Measurements from ENCODE around the gene DRC1. TPM values are rescaled to one million over a fixed set of nuclear protein-coding genes. Genes with fewer than 3 reads are reported as not detected.

DRC1 gene
- total RNA-seq, 1 experiment from 2014 or later: 0.20 TPM

DNA sequence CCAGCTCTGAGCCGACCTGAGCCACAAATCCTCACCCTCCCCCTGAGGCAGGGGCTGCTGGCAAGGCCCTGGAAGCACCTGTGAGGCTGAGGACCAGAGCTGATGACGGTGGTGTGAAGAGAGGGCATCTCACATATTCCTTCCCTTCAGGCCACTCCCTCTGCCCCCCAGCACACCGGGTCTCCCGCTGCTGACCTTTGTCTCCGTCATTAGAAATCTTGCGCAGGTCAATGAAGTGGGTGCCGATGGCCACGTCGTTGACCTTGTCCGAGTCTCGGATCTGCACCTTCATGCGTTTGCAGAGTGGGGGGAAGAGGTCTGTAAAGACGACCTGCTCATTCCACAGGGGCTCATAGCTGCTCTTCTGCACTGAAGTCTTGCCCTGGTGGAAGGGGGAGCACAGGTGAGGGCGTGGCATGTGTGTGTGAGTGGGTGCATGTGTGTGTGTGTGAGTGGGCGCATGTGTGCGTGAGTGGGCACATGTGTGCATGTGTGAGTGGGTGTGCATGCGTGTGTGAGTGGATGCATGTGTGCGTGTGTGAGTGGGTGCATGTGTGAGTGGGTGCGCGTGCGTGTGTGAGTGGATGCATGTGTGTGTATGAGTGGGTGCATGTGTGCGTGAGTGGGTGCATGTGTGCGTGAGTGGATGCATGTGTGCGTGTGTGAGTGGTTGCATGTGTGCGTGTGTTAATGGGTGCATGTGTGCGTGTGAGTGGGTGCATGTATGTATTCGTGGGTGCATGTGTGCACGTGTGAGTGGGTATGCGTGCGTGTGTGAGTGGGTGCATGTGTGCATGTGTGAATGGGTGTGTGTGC, 80.7 kb downstream of the DRC1 start:
- in situ Hi-C loops (cut with HindIII; ENCODE audit: low pct_unique_long_range_greater_than_20kb, low sequenced_read_pairs): no loop called here
- no peak for DNase-seq (ENCODE audit: low read depth)

DNA sequence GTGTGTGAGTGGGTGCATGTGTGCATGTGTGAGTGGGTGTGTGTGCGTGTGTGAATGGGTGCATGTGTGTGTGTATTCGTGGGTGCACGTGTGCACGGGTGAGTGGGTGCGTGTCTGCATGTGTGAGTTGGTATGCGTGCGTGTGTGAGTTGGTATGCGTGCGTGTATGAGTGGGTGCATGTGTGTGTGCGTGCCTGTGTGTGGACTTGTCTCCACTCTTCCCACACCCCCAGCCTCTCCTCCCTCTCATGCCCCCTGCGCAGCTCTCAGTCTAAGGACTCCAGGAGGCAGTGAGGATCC, 81.3 kb downstream of the DRC1 start:
- no peak for DNase-seq (ENCODE audit: low read depth)
- in situ Hi-C loops (cut with HindIII; ENCODE audit: low pct_unique_long_range_greater_than_20kb, low sequenced_read_pairs): no loop called here

DNA sequence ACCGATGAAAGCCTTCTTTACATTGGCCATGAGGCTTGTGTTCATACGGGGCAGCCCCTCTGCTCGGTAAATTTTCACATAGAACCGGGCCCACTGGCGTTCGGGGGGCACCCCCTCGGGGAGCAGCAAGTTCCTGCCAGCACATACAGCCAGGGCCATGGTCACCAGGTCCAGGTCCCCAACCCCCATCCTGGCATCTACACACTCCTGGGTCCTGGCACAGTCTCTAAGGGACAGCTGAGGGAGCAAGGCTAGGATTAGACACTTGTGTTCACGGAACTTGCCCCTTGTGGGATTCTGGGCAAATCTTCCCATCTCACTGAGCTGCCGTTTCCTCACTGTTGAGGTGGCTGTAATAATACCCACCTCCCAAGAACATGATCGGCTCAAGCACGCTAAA, 81.8 kb downstream of the DRC1 start:
- DNase-seq (ENCODE audit: low read depth): no peak
- in situ Hi-C loops (cut with HindIII; ENCODE audit: low pct_unique_long_range_greater_than_20kb, low sequenced_read_pairs): no loop called here

DNA sequence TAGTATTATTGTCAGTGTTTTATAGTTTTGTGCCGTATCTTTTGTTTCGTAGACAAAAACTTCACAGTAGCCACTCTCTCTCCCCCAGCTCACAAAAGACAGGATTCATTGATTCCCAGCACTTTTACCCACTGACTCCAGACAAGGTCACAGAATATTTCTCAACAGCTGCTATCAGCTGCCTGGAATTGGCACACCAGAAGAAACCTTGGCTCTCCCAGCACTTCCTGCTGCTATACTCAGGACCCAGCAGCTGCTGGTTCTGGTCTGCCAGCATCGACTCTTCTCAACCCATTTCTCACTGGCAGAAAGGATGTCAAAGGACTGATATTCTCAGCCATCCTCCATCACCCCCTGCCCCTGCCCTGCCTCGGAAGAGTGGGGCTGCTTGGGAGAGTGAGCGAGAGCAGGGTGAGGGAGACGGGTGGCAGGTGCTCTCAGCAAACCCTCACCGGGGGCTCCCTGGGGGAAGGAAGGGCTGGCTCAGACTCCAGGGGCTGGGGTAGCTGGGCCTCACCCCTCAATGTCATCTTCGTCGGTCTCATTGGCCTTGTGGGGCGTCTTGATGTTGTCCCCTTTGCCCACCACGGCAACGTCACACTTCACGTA, 82.3 kb downstream of the DRC1 start:
- in situ Hi-C loops (cut with HindIII; ENCODE audit: low pct_unique_long_range_greater_than_20kb, low sequenced_read_pairs): no loop called here

DNA sequence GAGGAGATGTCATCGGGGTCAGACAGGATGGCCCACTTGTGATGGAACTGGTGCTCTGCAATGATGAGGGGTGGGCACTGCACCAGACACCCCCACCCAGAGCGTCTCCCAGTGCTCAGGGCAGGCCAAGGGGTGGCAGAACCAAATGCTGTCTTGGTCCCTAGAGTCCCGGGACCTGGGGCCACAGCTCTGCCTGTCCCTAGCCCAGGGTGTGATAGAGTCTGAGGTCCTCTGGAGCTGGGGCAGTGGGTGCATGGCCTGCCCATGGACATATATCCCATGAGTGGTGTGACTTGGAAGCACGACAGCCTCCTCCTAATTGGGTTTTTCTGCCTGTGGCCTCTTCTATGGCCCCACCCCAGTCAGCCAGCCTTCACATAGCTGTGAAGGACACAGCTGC, 82.9 kb downstream of the DRC1 start:
- no peak for DNase-seq (ENCODE audit: low read depth)
- in situ Hi-C loops (cut with HindIII; ENCODE audit: low pct_unique_long_range_greater_than_20kb, low sequenced_read_pairs): no loop called here

More for the DNA sequence above, 82.3 kb downstream of the DRC1 start:
- no peak for DNase-seq (ENCODE audit: low read depth)

DNA sequence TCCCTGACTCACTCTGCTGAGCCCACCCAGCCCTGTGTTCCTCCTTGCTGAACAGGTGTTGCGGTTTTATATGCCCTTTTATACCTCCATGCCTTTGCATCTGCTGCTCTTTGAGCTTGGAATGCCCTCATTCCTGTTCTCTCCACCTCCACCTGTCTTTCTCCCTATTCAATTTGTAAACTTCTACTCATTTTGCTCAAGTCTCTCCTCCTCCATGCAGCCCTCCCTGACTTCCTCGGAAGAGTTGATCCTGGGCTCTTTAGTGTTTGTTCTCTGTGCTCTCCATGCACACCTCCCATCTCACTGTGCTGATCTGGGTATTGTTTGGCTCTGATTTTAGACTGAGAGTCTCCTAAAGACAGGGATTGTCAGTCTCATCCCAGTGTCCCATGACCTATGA, 83.4 kb downstream of the DRC1 start:
- no peak for DNase-seq (ENCODE audit: low read depth)
- in situ Hi-C loops (cut with HindIII; ENCODE audit: low pct_unique_long_range_greater_than_20kb, low sequenced_read_pairs): no loop called here

DNA sequence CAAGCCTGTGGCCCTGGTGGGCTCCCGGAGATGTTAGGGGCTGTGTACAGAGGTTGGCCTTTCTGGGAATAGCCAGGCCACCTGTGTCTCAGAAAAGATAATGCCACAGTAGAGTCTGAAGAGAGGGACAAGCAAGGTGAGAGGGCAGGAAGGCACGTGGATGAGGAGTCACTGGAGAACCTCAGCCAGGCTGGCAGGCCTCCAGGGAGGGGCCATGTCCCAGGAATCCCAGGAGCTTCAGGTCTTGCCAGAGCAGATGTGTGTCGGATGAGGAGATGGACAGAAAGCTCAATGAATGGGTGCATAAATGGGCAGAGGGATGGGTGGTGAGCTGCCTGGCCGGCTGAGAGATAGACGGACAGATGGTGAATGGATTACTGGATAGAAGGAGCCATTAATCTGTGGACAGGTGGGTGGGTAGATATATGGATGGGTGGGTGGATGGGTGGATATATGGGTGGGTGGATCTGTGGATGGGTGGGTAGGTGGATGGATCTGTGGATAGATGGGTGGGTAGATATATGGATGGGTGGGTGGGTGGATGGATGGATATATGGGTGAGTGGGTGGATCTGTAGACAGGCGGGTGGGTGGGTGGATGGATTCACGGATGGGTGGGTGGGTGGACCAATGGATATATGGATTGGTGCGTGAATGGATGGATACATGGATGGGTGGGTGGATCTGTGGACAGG, 84.2 kb downstream of the DRC1 start:
- no peak for DNase-seq (ENCODE audit: low read depth)
- in situ Hi-C loops (cut with HindIII; ENCODE audit: low pct_unique_long_range_greater_than_20kb, low sequenced_read_pairs): no loop called here

DNA sequence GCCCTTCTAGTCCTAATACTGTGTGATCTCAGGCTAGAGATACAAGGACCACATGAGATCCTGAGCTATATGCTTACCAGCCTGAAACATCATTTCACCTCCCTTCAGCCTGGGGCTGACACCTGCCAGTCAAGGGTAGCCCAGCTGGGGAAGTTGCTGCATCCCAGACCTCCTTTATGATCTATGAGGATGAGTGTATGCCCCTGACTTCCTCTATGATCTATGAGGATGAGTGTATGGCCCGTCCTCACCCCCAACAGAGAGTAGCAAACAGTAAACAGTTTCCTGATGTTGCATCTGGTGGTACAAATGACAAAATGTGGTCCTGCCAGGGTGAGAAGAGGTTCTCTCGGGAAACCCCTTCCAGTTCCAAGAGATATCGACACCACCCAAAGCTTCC, 85.1 kb downstream of the DRC1 start:
- DNase-seq (ENCODE audit: low read depth): no peak
- in situ Hi-C loops (cut with HindIII; ENCODE audit: low pct_unique_long_range_greater_than_20kb, low sequenced_read_pairs): no loop called here

DNA sequence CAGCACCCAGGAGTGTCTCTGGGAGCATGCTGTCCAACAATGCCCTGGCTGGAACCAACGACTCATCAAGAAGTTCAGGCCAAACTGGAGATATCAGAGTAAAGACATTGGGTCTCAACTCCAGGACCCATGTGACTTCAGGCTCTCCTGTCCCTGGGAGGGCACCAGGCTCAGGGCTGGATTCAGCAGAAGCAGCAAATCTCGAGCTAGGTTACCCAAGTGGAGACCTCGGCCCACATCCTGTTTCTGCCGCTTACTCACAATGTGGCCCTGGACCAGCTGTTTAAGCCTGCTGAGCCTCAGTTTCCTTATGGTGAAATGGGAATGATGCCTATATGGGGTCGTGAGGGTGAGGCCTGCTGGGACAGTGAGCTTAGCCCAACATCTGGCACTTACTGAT, 85.5 kb downstream of the DRC1 start:
- DNase-seq (ENCODE audit: low read depth): no peak
- in situ Hi-C loops (cut with HindIII; ENCODE audit: low pct_unique_long_range_greater_than_20kb, low sequenced_read_pairs): no loop called here

DNA sequence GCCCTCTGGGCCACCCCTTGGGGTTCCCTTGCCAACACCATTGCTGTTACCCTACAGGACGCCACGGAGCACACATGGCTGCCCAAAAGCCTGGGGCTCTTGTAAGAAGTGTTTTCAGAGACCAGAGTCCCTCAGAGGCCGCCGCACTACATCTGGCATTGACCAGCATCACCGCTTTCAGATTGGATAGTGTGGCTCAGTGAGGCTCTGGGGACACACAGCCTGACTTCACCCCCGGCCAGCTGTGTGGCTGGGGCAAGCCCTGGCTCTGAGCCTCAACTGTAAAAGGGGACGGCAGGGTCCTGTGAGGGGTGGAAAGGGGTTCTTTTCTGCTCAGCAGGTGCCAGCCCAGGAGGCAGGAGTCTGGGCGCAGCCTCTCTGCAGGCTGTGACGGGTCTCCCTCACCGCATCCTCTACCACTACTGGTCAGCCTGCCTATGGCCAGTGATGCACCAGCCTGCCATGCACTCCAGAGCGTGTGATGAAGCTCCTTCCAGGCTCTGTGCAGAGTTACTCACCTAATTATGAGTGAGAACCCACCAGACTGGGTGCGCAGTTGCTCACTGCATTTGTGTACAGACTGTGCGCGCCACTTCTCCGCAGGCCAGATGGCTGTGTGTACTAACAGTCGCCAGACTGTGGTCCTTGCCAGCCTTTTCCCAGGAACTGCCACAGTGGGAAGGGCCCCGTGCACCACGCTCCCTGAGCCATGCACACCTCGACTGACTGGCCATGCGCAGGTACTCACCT, 86.9 kb downstream of the DRC1 start:
- in situ Hi-C loops (cut with HindIII; ENCODE audit: low pct_unique_long_range_greater_than_20kb, low sequenced_read_pairs): no loop called here

DNA sequence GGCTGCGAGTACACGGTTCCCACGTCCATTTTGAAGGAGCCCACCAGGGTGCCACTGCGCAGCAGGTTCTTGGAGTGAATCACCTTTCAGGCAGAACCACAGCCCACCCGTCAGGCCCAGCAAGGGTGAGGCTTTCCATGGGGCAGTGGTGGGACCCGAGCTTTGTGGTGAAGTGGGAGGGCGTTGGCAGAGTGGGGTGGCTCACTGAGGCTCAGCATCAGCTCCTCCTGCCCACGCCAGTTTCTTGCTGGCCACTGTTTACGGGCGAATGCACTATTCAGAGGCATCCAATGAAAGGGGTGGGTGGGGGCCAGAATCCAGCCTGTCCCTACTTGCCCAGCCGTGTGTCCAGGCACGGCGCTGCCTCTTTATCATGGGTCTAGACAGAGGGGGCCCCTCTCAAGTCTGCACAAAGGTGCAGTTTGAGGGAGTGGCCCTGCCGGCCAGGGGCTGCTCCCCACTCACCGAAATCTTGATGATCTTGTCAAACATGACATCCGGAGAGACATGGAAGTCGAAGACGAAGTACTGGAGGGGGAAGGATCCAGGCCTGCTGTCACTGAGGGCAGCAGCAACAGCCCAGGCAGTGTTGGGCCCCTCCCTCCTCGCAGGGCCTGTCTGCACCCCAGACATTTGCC, 87.6 kb downstream of the DRC1 start:
- DNase-seq (ENCODE audit: low read depth): no peak
- in situ Hi-C loops (cut with HindIII; ENCODE audit: low pct_unique_long_range_greater_than_20kb, low sequenced_read_pairs): no loop called here

More for the DNA sequence above, 86.9 kb downstream of the DRC1 start:
- DNase-seq (ENCODE audit: low read depth): no peak

DNA sequence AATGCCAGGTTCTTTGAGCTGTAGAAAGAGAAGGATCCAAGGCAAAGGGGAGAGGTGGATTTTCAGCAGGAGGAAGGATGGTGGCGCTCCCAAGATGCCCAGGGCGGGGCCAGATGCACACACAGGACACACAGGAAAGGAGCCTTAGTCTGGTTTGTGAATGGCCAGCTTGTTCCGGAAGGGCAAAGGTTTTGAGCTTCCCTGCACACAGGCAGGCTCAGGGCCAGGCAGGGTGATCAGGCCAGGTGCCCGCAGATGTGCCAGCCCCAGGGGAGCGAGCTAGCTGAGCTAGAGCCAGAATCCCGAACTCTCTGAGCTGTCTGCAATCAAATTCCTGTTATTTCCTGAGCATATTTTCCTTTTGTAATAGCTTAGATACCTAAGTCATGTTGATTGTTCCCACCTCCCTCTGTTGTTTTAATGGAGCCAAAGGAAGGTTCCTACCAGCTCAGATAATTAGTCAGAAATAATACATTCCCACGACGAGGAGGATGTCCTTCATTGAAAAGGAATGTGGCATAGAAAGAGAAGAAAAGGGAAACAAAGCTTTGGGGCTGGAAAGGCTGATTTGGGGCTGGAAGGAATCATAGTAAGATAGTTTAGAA, 89.9 kb downstream of the DRC1 start:
- DNase-seq (ENCODE audit: low read depth): no peak
- in situ Hi-C loops (cut with HindIII; ENCODE audit: low pct_unique_long_range_greater_than_20kb, low sequenced_read_pairs): no loop called here

DNA sequence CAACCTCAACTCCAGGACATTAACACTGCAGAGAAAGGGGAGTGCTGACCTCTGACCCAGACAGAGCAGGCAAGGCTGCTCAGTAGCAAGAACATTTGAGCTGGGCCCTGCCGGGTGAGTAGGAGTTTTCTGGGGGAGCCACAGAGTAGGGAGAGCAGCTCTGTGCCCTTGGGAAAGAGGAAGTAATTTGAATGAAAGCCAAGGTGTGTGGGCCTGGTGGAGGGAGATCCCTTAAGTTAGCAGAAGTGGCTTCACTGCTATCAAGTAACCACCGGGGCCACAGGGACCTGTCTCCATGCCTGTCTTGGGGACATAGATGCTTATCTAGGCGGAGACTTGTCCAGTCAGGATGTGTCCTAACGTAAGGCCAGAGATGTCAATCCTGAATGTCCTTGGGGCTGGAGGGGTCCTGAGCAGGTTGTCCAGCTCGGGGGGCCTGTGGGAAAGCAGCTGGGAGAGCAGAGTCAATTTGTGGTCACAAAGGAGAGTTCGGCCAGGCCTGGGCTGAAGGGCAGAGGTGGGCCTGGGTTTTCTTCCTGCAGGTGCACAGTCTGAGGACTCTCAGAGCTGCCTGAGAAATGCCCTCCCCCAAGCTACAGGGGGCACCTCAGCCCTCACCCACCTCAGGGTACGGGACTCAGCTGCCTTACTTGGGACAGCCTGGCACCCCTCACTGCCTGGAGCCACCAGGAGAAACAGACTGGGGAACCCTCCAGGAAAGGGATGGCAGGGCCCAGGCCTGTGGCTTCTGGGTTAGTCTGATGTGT, 91.2 kb downstream of the DRC1 start:
- in situ Hi-C loops (cut with HindIII; ENCODE audit: low pct_unique_long_range_greater_than_20kb, low sequenced_read_pairs): no loop called here
- no peak for DNase-seq (ENCODE audit: low read depth)

DNA sequence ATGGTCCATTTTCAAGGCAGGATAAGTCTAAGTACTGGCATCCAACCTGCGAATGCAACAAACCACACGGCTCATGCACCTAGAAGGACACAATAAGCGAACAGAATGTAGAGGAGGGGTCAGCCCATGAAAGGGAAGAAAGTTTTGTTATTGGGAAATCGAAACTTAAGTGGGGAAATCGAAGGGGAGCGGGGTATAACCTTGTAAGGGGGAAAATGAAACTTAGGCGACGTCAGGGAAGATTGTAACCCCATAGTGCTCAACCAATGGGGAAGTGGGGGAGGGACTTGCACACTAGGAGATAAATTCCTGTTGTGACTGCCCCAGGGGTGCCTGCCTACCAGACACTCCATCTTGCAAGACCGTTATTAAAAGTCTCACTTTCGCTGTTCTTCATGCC, 91.8 kb downstream of the DRC1 start:
- DNase-seq (ENCODE audit: low read depth): no peak
- in situ Hi-C loops (cut with HindIII; ENCODE audit: low pct_unique_long_range_greater_than_20kb, low sequenced_read_pairs): no loop called here

DNA sequence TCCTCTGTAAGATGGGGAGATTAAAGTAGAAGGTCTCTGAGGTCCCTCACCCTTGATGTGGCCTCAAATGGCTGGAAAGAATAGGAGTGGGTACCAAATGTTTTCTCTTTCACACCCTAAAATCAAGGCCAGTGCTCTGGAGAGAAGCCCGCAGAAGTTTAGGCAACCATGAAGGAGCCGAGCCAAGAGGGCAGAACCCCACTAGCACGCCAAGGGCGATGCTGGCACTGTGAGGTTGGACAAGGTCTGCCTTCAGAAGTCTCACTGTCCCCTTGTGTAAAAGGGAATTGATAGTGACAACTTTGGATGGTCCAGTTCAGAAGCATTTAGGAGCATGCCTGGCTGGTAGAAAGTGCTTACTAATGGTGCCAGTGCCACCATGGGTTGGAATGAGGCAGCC, 92.5 kb downstream of the DRC1 start:
- DNase-seq (ENCODE audit: low read depth): no peak
- in situ Hi-C loops (cut with HindIII; ENCODE audit: low pct_unique_long_range_greater_than_20kb, low sequenced_read_pairs): no loop called here

DNA sequence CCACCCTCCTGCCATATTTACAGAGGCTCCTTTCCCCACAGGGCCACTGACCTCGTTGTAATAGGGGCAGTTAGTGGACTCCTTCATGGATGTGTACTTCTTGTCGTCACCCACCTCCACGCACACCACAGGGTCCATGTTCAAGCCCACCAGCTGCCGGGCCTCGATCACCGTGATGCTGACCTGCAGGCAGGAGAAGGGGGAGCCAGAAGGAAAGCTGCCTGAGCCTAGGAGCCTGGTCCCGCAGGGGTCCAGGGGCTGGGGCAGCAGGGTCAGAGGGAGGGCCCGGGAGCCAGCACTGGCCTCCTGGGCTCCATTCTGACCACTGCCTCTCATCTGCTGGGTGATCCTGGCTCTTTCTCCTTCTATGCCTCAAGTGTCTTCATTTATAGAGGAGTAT, 93.2 kb downstream of the DRC1 start:
- in situ Hi-C loops (cut with HindIII; ENCODE audit: low pct_unique_long_range_greater_than_20kb, low sequenced_read_pairs): no loop called here
- no peak for DNase-seq (ENCODE audit: low read depth)

DNA sequence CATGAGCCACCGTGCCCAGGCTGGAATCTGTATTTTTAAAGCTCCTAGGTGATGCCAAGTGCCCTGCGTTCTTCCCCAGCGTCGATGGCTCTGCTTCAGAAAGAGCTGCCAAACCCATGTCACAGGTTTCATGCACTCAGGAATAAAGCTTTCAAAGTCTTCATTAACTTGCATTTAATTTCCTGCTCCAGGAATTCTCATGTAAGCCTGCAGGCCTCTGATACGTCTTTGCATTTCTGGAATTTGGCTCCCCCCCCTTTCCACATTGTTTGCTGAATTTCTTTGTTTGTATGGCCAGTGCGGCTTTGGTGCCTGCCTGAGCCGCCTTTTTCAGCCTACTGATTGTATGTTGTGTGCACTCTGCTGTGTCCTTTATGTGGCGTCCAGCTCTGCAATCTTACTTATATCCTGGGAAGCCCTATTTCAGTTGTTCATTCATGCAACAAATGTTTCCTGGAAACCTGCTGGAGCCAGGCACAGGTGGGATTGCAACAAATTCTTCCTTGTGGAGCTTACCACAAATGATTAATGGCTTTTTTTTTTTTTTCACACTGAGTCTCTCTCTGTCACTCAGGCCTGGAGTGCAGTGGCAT, 94.1 kb downstream of the DRC1 start:
- in situ Hi-C loops (cut with HindIII; ENCODE audit: low pct_unique_long_range_greater_than_20kb, low sequenced_read_pairs): no loop called here
- DNase-seq (ENCODE audit: low read depth): peak; percentile 79
